Skeletal muscle tissue (tissue), 4 donors: Measurements from ENCODE around the gene ZBTB18. TPM values are rescaled to one million over a fixed set of nuclear protein-coding genes. Genes with fewer than 3 reads are reported as not detected.

ENCODE experiments used
- H3K27ac ChIP-seq: one replicate; pipeline ENCODE4 v1.7.0; 2013; ENCODE audit warnings: mild to moderate bottlenecking, low read depth, low read length, inconsistent platforms
- H3K27me3 ChIP-seq, 3 donors: one replicate each; pipeline ENCODE4 v1.7.0; 2013; ENCODE audit warnings: low read length in 3 of 3; ENCODE audit not compliant: control insufficient read depth in 3 of 3, insufficient read depth in 3 of 3
- H3K36me3 ChIP-seq, 3 donors: one replicate each; pipeline ENCODE4 v1.7.0; 2013; ENCODE audit warnings: low read length in 3 of 3; ENCODE audit not compliant: control insufficient read depth in 3 of 3, insufficient read depth in 3 of 3
- H3K4me1 ChIP-seq, 3 donors: one replicate each; pipeline ENCODE4 v1.7.0; 2013; ENCODE audit warnings: low read length in 3 of 3, mild to moderate bottlenecking in 3 of 3; ENCODE audit not compliant: control insufficient read depth in 3 of 3, insufficient read depth in 3 of 3
- H3K4me3 ChIP-seq, 3 donors: one replicate each; pipeline ENCODE4 v1.7.0; 2013; ENCODE audit warnings: low read length in 3 of 3
- H3K9ac ChIP-seq, 3 donors: one replicate each; pipeline ENCODE4 v1.7.0; 2013; ENCODE audit warnings: low read length in 3 of 3, mild to moderate bottlenecking in 3 of 3, moderate library complexity in 2 of 3, low read depth in 1 of 3
- H3K9me3 ChIP-seq, 3 donors: one replicate each; pipeline ENCODE4 v1.7.0; 2013; ENCODE audit warnings: low read length in 3 of 3; ENCODE audit not compliant: control insufficient read depth in 3 of 3
- total RNA-seq: library from RNA; depleted of rRNA; stranded (reverse); fragments of >200 nt; gene quantifications from one replicate; pipeline ENCODE4 v1.2.3, GENCODE V29; 2014
- donor health status: Osteomylitis.

ZBTB18 gene
- total RNA-seq, 1 donor from 2014 or later, result 58.5 TPM

DNA sequence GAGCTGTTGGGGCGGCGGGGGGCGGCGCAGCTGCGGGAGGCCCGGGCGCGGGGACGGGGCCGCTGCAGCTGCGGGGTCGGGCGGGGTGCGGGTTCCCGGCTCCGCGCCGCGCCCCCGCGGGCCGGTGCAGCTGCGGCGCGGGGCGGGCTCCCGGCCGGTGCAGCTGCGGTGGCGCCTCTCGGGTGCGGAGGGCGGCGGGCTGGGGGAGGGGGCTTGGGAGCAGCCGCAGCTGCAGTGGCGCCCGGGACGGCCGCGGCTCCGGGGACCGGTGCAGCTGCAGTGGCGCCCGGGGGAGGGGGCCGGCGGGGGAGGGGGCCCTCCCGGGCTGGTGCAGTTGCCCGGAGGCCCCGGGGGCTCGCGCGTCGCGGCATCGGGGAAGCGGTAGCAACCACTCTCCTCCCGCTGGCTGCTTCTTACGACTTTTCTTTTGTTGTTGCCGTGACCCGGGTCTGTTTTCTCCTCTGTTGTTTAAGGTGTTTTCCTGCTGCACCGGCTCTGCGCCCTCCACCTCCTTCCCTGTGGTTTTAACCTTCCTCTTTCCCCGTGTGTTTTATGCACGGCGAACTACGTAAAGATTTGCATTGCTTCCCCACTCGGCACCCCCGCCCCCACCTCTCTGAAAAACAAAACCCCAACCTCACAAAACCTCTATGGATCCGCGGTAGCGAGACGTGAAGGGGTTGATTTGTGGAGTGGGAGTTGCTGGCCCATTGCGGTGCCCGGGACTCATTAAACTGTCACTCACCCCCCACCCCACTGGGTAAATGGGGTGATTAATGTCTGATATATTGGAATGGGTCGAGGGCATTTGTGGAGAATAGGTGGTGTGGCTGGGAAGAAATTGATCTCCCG is 1.7 kb upstream of the ZBTB18 start:
- no peaks in the 10 kb centered on the region for H3K9me3 ChIP-seq
- H3K9ac ChIP-seq, result peak overlapping the region; percentile 79 to 87 (median 79)
- H3K4me1 ChIP-seq, result peaks cover 25 to 32% (median 32%) of the 10 kb centered on the region in 3 donors
- peaks cover 3 to 8% (median 7%) of the 10 kb centered on the region in 3 donors for H3K36me3 ChIP-seq
- H3K27ac ChIP-seq, result peak overlapping the region; percentile 76
- H3K27me3 ChIP-seq, result no peaks in the 10 kb centered on the region
- H3K4me3 ChIP-seq, result peak overlapping the region; percentile 77 to 81 (median 80)

- Histone ChIP-seq H3K9ac (peak overlapping the region; percentile 79 to 87 (median 79)), H3K27ac (peak overlapping the region; percentile 76), H3K9me3 (no peaks in the 10 kb centered on the region), H3K27me3 (no peaks in the 10 kb centered on the region), H3K4me1 (peaks cover 25 to 37% (median 33%) of the 10 kb centered on the region in 3 donors), H3K36me3 (peaks cover 10 to 16% (median 14%) of the 10 kb centered on the region in 3 donors), H3K4me3 (peak overlapping the region; percentile 77 to 81 (median 80))
Measured at GRCh38 chr1:244050014-244050834, 859 bp upstream of the ZBTB18 start.

- no peaks in the 10 kb centered on the region for H3K9me3 ChIP-seq
- H3K4me3 ChIP-seq, result peak overlapping the region in 1 of 3 donors; percentile 4
- H3K36me3 ChIP-seq, result peaks cover 10 to 16% (median 14%) of the 10 kb centered on the region in 3 donors
- peak overlapping the region; percentile 76 for H3K27ac ChIP-seq
- H3K9ac ChIP-seq, result peak overlapping the region; percentile 2 to 13 (median 4)
- H3K27me3 ChIP-seq, result no peaks in the 10 kb centered on the region
- peaks cover 25 to 33% (median 31%) of the 10 kb centered on the region in 3 donors for H3K4me1 ChIP-seq
Measured at GRCh38 chr1:244052016-244052727, 1.1 kb downstream of the ZBTB18 start.

DNA sequence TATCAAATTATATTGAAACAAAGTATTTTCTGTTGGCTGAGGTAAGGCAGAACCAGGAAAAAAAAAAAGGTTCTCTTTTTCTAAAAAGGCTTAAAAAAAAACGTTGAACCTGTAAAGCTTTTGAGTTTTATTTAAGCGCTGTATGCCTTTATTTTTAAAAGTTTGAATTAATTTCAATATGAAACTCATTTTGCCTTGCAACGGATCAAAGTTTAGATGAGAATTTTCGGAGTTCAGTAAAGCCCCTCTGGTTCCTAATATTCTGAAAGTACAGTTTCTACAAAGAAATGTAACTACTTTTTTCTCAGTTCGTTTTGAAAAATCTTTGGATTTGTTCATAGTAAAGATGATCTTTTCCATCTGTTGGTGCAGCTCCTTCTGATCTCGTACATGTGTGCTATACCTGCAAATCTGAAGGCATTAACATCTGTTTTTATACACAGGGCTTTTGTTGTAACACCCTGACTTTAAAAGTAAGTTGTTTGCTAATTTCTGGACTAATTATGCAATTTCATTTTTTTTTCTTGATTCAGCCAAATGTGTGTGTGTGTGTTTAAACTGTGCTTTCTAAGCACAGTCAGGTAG is 1.7 kb downstream of the ZBTB18 start:
- Histone ChIP-seq H3K4me1 (peaks cover 25 to 33% (median 31%) of the 10 kb centered on the region in 3 donors), H3K4me3 (no peak overlapping the region), H3K27ac (no peak overlapping the region), H3K27me3 (no peaks in the 10 kb centered on the region), H3K36me3 (peaks cover 10 to 16% (median 14%) of the 10 kb centered on the region in 3 donors), H3K9ac (no peak overlapping the region), H3K9me3 (no peaks in the 10 kb centered on the region)

GRCh38 chr1:244053831-244054230 is 2.7 kb downstream of the ZBTB18 start:
- Histone ChIP-seq H3K9me3 (no peaks in the 10 kb centered on the region), H3K36me3 (peaks cover 10 to 16% (median 14%) of the 10 kb centered on the region in 3 donors), H3K4me3 (peak overlapping the region in 1 of 3 donors; percentile 23), H3K27ac (no peak overlapping the region), H3K9ac (peak overlapping the region in 2 of 3 donors; percentile 14 to 33), H3K4me1 (peaks cover 25 to 33% (median 31%) of the 10 kb centered on the region in 3 donors), H3K27me3 (no peaks in the 10 kb centered on the region)

- H3K27ac ChIP-seq, result no peak overlapping the region
Measured at GRCh38 chr1:244054247-244054923, 3.3 kb downstream of the ZBTB18 start.

DNA sequence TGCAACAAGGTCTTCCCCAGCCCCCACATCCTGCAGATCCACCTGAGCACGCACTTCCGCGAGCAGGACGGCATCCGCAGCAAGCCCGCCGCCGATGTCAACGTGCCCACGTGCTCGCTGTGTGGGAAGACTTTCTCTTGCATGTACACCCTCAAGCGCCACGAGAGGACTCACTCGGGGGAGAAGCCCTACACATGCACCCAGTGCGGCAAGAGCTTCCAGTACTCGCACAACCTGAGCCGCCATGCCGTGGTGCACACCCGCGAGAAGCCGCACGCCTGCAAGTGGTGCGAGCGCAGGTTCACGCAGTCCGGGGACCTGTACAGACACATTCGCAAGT is 3.8 kb downstream of the ZBTB18 start:
- H3K36me3 ChIP-seq, result peaks cover 10 to 16% (median 14%) of the 10 kb centered on the region in 3 donors
- H3K4me3 ChIP-seq, result no peak overlapping the region
- no peak overlapping the region for H3K9ac ChIP-seq
- no peak overlapping the region for H3K27ac ChIP-seq
- peaks cover 23 to 29% (median 27%) of the 10 kb centered on the region in 3 donors for H3K4me1 ChIP-seq
- H3K9me3 ChIP-seq, result no peaks in the 10 kb centered on the region
- no peaks in the 10 kb centered on the region for H3K27me3 ChIP-seq

More at GRCh38 chr1:244054247-244054923, 3.3 kb downstream of the ZBTB18 start:
- no peaks in the 10 kb centered on the region for H3K27me3 ChIP-seq
- H3K36me3 ChIP-seq, result peaks cover 10 to 16% (median 14%) of the 10 kb centered on the region in 3 donors
- H3K4me3 ChIP-seq, result no peak overlapping the region
- peak overlapping the region in 1 of 3 donors; percentile 33 for H3K9ac ChIP-seq
- no peaks in the 10 kb centered on the region for H3K9me3 ChIP-seq
- peaks cover 25 to 32% (median 31%) of the 10 kb centered on the region in 3 donors for H3K4me1 ChIP-seq

- Histone ChIP-seq H3K27ac (no peak overlapping the region), H3K36me3 (peaks cover 10 to 16% (median 14%) of the 10 kb centered on the region in 3 donors), H3K4me1 (peaks cover 10 to 15% (median 13%) of the 10 kb centered on the region in 3 donors), H3K9ac (no peak overlapping the region), H3K27me3 (no peaks in the 10 kb centered on the region), H3K9me3 (no peaks in the 10 kb centered on the region), H3K4me3 (no peak overlapping the region)
Measured at GRCh38 chr1:244056577-244056976, 5.5 kb downstream of the ZBTB18 start.
